Measurements from ENCODE around the gene GALT.

Gene GALT
- total RNA-seq = 4.6 to 25.3 (median 15.9) reads per million in 3 experiments

GRCh38 chr9:34646211-34647083 is at the start of gene GALT:
Gene GALT, plus strand, starts transcription at chr9:34646675. Its CDS starts 30 bp downstream, at chr9:34646705.
- peak; percentile 87 for DNase-seq

GRCh38 chr9:34599546-34599945 is 46.9 kb upstream of the GALT start:
- no peak for DNase-seq

GRCh38 chr9:34600908-34601307 is 45.6 kb upstream of the GALT start:
- no peak for DNase-seq

- no peak for DNase-seq
Observed at GRCh38 chr9:34601937-34602573, 44.4 kb upstream of the GALT start.

GRCh38 chr9:34603610-34604231 is 42.8 kb upstream of the GALT start:
- DNase-seq = peak; percentile 66

GRCh38 chr9:34606190-34606589 is 40.3 kb upstream of the GALT start:
- no peak for DNase-seq

- DNase-seq = no peak
Observed at GRCh38 chr9:34606905-34607304, 39.6 kb upstream of the GALT start.

GRCh38 chr9:34607331-34607730 is 39.1 kb upstream of the GALT start:
- DNase-seq = no peak

- no peak for DNase-seq
Observed at GRCh38 chr9:34610434-34611206, 35.9 kb upstream of the GALT start.

GRCh38 chr9:34611251-34611810 is 35.1 kb upstream of the GALT start:
- DNase-seq = no peak

- peak; percentile 81 for DNase-seq
Observed at GRCh38 chr9:34611811-34612787, 34.4 kb upstream of the GALT start, which contains the start of gene RPP25L. Gene RPP25L, minus strand, starts transcription at chr9:34612097. Its CDS starts 801 bp downstream, at chr9:34611296.

GRCh38 chr9:34612788-34613390 is 33.6 kb upstream of the GALT start:
- DNase-seq = peak; percentile 57

- DNase-seq = no peak
Observed at GRCh38 chr9:34615132-34615531, 31.3 kb upstream of the GALT start.

- DNase-seq = peak; percentile 92
Observed at GRCh38 chr9:34620061-34620994, 26.1 kb upstream of the GALT start, which contains the start of gene DCTN3. Gene DCTN3, minus strand, starts transcription at chr9:34620495. Its CDS starts 31 bp downstream, at chr9:34620464.

GRCh38 chr9:34623374-34624235 is 22.9 kb upstream of the GALT start:
- DNase-seq = no peak

- DNase-seq = no peak
Observed at GRCh38 chr9:34624475-34625185, 21.8 kb upstream of the GALT start.

GRCh38 chr9:34625186-34625486 is 21.3 kb upstream of the GALT start:
- DNase-seq = no peak
